SK-N-SH (cell line): Measurements from ENCODE around the gene LSM10.

Source experiments
- EP300 ChIP-seq, 2 experiments: IDR thresholded peaks; 2 replicates each; pipeline versions ENCODE4 v1.4.0 to v1.6.1; 2012; ENCODE audit warnings: borderline replicate concordance in 1 of 2, low read depth in 1 of 2, low read length in 1 of 2
- EZH2phosphoT487 ChIP-seq: fragments of 200-600 bp; sonication (generic); IDR thresholded peaks from 2 replicates; pipeline ENCODE4 v1.6.1; 2017; ENCODE audit warnings: low read depth, mixed run types, mild to moderate bottlenecking, antibody characterized with exemption, moderate library complexity, borderline replicate concordance
- MXI1 ChIP-seq: IDR thresholded peaks from 2 replicates; pipeline ENCODE4 v1.6.1; 2012; ENCODE audit warnings: mild to moderate bottlenecking, low read depth, low read length, improper control_type of control experiment
- NRF1 ChIP-seq: IDR thresholded peaks from 2 replicates; pipeline ENCODE4 v1.6.1; 2012; ENCODE audit warnings: low read depth, mild to moderate bottlenecking, low read length
- POLR2AphosphoS5 ChIP-seq: IDR thresholded peaks from 2 replicates; pipeline ENCODE4 v1.6.1; 2012; ENCODE audit warnings: low read depth, low read length
- RAD21 ChIP-seq: IDR thresholded peaks from 2 replicates; pipeline ENCODE4 v1.6.1; 2012; ENCODE audit warnings: mild to moderate bottlenecking, low read length
- RCOR1 ChIP-seq: fragments of 150-350 bp; IDR thresholded peaks from 2 replicates; pipeline ENCODE4 v1.6.1; 2017; ENCODE audit warnings: antibody characterized with exemption, low read length
- RFX5 ChIP-seq: IDR thresholded peaks from 2 replicates; pipeline ENCODE4 v1.6.1; 2012; ENCODE audit warnings: mild to moderate bottlenecking, improper control_type of control experiment, low read length
- SIN3A ChIP-seq: IDR thresholded peaks from 2 replicates; pipeline ENCODE4 v1.6.1; 2012; ENCODE audit warnings: low read depth, mild to moderate bottlenecking, low read length, moderate library complexity, borderline replicate concordance
- SMC3 ChIP-seq: IDR thresholded peaks from 2 replicates; pipeline ENCODE4 v1.6.1; 2012; ENCODE audit warnings: low read depth, low read length, improper control_type of control experiment
- TAF1 ChIP-seq: IDR thresholded peaks from 2 replicates; pipeline ENCODE4 v1.6.1; 2012; ENCODE audit warnings: low read depth, mild to moderate bottlenecking, low read length, moderate library complexity, borderline replicate concordance
- YY1 ChIP-seq: IDR thresholded peaks from 2 replicates; pipeline ENCODE4 v1.4.0; 2012; ENCODE audit warnings: low read depth, mild to moderate bottlenecking
- TF ChIP-seq, protein P1 (sequence below): fragments of 150-350 bp; IDR thresholded peaks from 2 replicates; pipeline ENCODE4 v1.6.1; 2016; ENCODE audit warnings: mild to moderate bottlenecking, low read depth, low read length
- TF ChIP-seq, protein P2 (sequence below): fragments of 200-600 bp; sonication (generic); IDR thresholded peaks from 2 replicates; pipeline ENCODE4 v1.6.1; 2017; ENCODE audit warnings: antibody characterized with exemption, mild to moderate bottlenecking, moderate library complexity

DNA sequence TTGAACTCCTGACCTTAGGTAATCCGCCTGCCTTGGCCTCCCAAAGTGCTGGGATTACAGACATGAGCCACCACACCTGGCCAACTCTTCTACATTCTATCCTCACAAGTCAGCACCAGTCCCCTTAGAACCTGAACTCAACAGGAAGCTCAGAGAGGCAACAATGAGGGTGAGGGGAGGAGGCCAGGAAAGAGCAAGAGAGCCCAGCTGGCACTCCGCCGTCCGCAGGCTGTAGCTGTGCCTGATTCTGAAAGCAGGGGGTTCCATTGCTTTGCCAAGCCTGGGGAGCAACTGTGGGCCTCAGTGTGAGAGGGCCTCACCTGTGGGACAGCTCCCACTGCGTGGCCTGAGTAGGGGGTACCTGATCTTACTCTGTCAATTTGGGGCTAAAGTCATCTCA, 30.6 kb downstream of the LSM10 start:
- TF ChIP-seq, protein P1, sequence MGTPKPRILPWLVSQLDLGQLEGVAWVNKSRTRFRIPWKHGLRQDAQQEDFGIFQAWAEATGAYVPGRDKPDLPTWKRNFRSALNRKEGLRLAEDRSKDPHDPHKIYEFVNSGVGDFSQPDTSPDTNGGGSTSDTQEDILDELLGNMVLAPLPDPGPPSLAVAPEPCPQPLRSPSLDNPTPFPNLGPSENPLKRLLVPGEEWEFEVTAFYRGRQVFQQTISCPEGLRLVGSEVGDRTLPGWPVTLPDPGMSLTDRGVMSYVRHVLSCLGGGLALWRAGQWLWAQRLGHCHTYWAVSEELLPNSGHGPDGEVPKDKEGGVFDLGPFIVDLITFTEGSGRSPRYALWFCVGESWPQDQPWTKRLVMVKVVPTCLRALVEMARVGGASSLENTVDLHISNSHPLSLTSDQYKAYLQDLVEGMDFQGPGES = no peak
- TF ChIP-seq, protein P2, sequence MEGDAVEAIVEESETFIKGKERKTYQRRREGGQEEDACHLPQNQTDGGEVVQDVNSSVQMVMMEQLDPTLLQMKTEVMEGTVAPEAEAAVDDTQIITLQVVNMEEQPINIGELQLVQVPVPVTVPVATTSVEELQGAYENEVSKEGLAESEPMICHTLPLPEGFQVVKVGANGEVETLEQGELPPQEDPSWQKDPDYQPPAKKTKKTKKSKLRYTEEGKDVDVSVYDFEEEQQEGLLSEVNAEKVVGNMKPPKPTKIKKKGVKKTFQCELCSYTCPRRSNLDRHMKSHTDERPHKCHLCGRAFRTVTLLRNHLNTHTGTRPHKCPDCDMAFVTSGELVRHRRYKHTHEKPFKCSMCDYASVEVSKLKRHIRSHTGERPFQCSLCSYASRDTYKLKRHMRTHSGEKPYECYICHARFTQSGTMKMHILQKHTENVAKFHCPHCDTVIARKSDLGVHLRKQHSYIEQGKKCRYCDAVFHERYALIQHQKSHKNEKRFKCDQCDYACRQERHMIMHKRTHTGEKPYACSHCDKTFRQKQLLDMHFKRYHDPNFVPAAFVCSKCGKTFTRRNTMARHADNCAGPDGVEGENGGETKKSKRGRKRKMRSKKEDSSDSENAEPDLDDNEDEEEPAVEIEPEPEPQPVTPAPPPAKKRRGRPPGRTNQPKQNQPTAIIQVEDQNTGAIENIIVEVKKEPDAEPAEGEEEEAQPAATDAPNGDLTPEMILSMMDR = no peak
- TF ChIP-seq EP300 (IDR thresholded peaks at IDR 0.05; ENCODE audit: borderline replicate concordance in 1 of 2, low read depth in 1 of 2, low read length in 1 of 2) (no peak), TAF1 (no peak), POLR2AphosphoS5 (no peak), NRF1 (no peak), SMC3 (no peak), SIN3A (no peak), MXI1 (no peak), RAD21 (no peak), YY1 (no peak), EZH2phosphoT487 (no peak), RFX5 (no peak), RCOR1 (no peak)
